ENCODE results near the gene MT1B.
"Not testable (repeated sequence)": the region's sequence is repeated elsewhere in the genome, so short reads cannot be mapped to it uniquely, and the experiment has no call there.

MT1B gene

DNA sequence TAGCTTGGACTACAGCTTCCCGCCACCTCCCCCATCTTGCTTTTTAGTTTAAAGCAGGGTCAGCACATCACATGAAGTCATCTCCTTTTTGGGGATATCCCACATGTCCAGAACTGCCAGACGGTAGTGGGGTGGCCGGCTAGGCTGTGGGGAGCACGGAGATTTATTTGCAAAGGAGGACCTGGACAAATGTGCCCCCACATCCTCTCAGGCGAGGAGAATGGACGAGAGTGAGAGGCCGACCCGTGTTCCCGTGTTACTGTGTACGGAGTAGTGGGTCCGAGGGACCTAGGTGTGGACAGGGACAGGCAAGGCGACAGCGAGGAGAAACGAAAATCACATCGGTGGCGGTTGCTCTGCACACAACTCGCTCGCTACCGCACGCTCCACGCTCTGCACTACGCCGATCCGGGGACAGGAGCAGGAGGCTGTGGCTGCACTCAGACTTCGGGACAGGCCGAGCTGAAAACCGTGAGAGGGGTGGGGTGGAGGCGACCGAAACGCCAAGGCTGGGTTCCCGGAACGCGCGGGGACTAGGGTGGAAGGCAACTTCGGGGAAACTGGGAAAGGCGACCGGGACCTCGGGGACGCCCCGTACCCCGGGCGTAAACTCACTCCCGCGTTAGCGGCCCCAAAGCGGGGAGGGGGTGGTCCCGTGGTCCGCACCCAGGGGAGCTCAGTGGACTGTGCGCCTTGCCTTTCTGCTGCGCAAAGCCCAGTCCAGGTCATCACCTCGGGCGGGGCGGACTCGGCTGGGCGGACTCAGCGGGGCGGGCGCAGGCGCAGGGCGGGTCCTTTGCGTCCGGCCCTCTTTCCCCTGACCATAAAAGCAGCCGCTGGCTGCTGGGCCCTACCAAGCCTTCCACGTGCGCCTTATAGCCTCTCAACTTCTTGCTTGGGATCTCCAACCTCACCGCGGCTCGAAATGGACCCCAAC is 13.6 kb upstream of the MT1B start, which contains the start of gene MT1A:
TSS of gene MT1A (plus strand) at position 853 of the 937 bp plus-strand sequence. CDS start at position 926, 73 bp downstream.
- no peak for DNase-seq (ENCODE audit: low spot score)

DNA sequence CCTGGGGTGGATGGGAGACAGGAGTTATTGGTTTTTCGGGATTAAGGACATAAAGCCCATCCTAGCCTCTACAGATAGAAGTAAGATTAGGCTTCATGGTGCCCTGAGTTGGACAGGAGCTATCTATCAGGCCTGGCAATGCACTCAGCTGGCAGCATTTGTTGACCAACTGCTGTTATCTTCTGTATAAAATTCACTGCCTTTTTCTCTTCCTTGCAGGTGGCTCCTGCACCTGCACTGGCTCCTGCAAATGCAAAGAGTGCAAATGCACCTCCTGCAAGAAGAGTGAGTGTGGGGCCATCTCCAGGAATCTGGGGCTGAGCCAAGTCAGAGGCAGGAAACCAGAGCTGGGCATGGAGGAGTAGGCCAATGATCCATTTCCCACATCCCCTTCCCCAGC is 12.6 kb upstream of the MT1B start:
- no peak for DNase-seq (ENCODE audit: low spot score)

DNA sequence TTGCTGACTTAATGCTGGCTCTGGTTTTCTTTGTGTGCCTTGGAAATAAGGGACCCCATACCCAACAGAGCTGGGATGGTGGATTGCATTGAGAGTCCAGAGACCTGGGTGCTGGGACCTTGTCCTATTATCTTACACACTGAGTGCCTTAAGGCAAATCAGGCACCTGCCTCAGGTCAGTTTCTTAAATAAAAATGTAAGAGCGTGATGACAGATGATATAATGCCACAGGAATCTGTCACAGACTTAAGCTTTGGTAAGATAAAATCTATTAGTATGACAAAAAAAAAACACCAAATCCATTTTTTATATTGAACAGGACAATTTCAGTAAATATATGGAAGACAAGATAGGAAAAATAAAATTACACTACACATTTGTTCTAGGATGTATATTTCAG is 11.6 kb upstream of the MT1B start:
- DNase-seq (ENCODE audit: low spot score): no peak

DNA sequence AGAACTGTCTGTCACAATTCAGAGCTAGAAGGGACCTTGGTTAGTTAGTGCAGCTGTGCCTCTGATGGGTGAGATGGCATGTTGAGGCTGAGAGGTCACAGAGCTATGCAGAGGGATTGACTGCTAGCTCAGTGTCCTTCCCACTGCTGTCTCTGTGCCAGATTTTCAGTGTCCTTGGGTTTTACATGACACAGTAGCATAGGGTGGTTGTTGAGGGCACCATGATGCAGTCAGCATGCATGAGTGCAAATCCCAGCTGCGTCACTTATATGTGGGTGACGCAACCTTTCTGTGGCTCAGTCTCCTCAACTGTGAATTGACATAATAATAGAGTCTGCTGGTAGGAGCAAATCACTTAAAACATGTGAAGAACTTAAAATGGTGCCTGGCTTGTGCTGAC is 10.5 kb upstream of the MT1B start:
- DNase-seq (ENCODE audit: low spot score): no peak

DNA sequence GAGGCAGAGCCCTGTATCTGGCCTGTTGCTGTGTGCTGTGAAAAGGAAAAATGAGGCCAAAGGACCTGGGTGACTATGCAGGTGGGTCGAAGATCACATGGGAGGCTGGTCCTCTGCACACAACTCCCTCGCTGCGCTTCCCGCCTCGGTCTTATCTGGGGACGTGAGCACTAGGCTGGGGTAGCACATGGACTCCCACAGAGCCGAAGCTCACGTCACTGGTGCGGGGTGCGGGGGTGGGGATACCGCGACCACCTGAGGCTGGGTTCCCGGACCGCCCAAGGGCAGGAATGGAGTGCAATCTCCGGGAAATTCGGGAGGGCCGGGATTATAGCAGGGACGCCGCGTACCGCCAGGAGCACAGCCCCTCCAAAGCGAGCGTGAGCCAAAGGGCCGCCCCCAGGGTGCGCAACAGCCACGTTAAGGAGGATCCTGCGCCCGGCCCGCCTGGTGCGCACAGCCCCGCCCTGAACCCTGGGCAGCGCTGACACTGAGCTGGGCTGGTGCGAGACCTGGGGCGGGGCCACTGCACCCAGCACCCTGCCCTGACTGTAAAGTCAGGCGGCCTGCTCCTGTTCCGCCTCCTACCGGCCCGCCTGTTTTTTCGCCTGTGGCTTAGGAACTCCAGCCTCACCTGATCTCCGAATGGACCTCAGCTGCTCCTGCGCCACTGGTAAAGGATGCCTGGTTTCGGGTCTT is 8.5 kb upstream of the MT1B start:
- DNase-seq (ENCODE audit: low spot score): no peak

DNA sequence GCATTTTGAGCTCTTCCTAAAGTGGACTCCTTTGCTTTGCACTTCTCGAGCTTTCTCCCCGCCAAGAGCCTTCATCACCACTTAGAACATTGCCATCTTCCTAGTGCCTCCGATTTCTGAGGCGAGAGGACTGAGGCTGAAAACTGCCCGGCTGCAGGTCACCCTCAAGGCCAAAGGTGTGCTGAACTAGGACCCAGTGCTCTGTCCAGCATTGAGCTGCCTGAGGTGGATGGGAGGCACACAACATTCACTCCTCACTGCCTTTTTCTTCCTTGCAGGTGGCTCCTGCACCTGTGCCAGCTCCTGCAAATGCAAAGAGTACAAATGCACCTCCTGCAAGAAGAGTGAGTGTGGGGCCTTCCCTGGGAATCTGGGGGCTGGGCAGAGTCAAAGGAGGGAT is 7.9 kb upstream of the MT1B start:
- DNase-seq (ENCODE audit: low spot score): no peak

DNA sequence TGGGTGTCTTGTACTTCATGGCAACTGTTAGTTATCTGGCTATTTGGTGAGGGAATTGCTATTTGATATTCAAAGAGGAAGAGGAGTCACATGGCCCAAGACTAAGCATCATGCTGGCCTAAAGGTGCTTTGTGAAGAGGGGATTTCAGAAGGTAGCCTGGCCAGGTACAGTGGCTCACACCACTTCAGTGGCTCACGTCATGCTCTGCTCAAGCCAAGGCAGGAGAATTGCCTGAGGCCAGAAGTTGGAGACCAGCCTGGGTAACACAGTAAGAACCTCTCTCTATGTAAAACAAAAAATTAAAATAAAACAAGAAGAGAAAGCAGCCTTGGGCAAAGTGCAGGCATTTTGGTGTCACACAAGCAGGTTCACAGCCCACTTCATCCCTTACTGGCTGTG is 6.4 kb upstream of the MT1B start:
- no peak for DNase-seq (ENCODE audit: low spot score)

DNA sequence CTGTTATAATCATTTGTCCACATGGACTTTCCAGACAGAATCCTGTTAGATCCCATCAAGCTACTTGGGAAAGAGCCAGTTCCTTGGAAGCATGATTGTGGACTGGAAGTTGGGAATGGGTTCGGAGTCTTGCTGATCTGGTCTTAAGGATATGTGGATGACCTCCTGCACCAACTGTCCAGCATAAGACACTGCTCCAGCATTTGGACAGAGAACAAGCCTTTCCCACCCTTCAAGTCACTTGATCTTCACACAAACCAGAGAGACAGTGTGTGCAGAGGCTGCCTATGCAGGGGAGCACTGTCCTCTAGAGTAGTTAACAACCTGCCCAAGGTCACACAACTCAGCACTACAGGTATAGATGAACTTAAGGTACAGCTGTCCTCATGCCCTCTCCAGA is 5.8 kb upstream of the MT1B start:
- DNase-seq (ENCODE audit: low spot score): no peak

DNA sequence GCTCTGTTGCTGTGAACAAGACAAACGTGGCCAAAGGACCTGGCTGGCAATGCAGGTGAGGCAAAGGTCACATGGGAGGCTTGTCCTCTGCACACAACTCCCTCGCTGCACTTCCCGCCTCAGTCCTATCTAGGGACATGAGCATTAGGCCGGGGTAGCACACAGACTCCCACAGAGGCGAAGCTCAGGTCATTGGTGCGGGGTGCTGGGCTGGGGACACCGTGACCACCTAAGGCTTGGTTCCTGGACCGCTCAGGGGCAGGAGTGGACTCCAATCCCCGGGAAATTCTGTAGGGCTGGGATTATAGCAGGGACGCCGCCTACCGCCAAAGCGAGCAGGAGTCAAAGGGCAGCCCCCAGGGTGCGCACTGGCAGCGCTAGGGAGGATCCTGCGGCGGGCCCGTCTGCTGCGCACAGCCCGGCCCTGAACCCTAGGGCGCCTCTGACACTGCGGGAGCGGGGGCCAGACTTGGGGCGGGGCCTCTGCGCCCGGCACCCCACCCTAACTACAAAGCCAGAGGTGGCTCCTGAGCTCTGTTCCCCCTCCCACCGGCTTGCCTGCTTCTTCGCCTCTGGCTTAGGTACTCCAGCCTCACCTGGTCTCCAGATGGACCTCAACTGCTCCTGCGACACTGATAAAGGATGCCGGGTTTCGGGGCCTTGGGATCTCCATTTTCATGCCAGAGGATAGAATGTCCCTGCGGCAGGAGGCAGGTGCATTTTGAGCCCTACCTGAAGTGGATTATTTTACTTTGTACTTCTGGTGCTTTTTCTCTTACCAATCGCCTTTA is 3.9 kb upstream of the MT1B start:
- no peak for DNase-seq (ENCODE audit: low spot score)

DNA sequence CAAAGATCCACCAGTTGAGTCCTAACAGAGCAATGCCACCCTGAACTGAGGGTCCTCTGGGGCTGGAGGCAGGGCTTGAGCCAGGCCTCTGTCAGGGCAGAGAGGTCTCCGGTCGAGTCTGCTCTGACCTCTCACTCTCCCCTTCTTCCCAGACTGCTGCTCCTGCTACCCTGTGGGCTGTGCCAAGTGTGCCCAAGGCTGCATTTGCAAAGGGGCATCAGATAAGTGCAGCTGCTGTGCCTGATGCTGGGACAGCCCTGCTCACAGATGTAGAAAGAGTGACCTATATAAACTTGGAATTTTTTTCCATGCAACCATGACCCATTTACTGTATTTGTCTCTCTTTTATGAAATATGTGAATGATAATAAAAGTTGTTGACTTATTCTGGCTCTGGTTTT is 2.4 kb upstream of the MT1B start:
- no peak for DNase-seq (ENCODE audit: low spot score)

DNA sequence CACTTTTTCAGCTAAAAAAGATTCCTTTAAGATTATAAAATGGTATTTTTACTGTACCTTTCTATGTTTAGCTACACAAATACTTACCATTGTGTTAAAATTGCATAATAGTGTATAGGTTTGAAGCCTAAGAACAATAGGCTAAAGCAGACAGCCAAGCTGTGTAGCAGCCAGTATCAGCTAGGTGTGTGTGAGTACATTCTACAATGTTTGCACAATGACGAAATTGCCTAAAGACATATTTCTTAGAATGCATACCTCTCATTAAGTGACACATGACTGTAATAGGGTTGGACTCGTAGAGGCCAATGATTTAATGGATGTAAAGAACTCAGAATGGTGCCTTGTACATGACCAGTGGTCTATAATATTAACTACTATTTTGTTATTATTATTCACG is 1.9 kb upstream of the MT1B start:
- DNase-seq (ENCODE audit: low spot score): no peak

DNA sequence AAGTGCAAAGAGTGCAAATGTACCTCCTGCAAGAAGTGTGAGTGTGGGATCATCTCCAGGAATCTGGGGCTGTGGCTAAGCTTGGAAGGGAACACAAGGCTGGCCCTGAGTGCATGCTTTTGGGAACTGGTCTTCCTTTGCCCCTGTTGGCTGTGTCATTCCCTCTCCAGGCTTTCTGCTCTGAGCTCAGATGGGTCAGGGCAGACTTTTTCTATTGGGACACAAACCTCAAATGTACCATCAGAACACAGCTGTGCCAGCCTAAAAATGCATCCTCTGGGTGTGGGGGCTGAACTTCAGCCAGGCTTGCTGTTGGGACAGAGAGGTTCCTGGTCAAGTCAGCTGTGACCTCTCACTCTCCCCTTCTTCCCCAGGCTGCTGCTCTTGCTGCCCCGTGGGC is 914 bp downstream of the MT1B start:
- DNase-seq (ENCODE audit: low spot score): no peak

DNA sequence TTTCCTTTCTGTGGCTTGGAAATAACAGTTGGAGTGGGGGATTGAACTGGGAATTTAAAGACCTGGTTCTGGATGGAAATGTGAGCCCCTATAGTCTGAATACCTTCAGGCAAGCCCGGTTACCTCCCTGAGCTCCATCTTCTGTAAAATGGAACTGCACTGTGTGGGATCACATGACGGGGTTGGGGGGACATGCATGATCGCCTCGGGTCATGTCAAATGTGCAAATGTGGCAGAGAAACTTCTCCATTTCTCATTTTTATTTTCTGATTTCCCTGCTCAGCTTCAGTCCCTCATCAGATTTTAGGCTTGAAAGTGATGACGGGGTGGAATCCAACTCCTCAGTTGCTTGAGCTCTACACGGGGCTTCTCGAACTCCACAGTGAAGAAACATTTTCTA is 1.5 kb downstream of the MT1B start:
- DNase-seq (ENCODE audit: low spot score): no peak

DNA sequence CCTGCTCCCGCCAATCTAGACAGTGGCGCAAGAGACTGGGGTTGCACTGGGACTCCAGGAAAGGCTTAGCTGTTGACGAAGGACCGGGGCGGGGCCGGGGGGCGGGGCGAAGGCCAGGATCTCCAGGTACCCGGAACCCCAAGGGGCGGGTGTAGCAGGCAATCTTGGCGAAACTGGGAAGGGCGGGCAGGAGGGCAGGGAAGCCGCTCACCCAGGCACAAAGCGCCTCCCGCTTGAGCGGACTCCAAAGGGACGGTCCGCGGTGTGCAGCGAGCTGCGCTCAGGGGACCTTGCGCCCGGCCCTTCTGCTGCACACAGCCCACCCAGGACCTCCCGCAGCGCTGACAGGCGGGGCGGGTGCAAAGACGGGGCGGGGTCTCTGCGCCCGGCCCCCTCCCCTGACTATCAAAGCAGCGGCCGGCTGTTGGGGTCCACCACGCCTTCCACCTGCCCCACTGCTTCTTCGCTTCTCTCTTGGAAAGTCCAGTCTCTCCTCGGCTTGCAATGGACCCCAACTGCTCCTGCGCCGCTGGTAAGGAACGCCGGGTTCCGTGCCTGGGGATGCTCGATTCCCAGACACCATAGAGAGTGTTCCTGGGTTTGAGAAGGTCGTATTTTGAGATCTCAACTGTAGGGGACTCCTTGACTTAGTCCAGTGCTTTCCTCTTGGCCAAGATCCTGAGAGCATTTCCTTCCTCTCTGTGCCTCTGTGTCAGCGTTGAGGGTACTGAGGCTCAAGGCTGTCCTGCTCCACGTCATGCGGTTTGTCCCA is 6.1 kb downstream of the MT1B start, which contains the start of gene MT1F:
TSS of gene MT1F (plus strand) at position 405 of the 772 bp plus-strand sequence. CDS start at position 505, 100 bp downstream.
- DNase-seq (ENCODE audit: low spot score): peak; percentile 55

DNA sequence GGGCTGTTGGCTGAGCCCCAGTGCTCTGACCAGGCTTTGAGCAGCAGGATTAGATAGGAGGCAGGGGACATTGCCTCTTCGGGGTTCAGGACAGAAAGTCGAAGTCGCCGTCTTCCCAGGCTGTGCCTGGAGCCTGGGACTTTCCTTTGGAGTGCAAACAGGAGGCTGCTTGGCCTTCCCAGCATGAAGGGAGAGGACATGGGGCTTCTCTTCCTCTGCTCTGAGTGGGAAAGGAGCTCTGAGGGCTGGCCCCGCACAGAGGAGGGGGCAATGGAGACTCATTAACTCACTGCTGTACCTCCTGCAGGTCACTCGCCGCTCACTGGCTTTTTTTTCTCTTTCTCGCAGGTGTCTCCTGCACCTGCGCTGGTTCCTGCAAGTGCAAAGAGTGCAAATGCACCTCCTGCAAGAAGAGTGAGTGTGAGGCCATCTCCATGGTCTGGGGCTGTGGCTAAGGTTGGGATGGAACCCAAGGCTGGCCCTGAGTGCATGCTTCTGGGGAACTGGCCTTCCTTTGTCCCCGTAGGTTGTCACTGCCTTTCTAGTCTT is 6.7 kb downstream of the MT1B start:
- no peak for DNase-seq (ENCODE audit: low spot score)

DNA sequence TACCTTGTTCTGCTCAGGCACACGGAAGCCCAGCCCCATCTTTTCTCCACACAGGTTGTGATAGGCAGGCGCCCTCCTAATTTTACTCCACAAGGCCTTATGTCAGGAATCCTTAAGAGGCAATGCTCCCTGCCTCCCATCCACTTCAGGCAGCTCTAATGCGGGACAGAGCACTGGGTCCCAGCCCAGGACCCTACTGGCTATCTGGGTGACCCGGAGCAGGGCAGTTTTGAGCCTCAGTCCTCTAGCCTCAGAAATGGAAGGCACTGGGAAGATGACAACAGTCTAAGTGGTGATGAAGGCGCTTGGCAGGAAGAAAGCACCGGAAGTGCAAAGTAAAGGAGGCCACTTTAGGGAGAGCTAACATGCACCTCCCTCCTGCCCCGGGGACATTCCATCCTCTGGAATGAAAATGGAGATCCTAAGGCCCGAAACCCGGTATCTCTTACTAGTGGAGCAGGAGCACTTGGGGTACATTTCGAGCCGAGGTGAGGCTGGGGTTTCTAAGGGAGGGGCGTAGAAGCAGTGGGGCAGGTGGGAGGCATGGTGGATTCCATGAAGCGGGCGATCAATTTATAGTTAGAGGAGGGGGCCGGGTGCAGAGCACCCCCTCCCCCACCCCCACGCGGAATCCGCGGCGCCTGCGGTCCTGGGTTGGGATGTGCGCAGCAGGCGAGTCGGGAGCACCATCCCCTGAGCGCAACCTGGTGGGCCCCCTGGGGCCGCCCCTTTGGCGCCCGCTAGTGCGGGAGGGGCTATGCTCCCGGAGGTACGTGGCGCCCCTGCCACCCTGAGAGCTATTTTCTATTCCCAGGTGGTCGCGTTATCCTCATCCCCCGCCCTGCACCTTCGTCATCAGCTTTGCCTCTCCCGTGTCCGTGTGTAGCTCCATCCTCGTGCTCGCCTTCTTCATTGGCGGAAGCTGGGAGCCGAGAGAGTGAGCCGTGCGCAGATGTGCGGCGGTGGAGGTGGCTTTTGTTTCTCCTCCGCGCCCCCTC is 11.0 kb downstream of the MT1B start:
- DNase-seq (ENCODE audit: low spot score): no peak

DNA sequence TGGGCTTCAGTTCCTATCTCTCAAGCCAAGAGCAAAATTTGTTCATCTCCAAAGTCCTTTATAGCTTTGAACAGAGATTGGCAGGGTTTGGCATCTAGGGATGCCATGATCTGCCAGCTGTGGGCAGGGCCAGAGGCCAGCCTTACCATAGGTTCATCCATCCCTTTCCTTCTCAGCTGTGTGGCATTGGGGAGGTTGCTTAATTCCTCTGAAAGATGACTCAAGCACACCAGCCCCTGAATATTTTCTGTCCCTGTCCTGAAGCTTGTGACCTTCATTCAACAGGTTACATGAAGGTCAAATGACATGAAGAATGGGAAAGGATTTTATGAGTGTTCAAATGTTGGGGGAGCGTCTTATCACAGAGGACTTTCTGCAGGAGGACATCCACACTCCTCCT is 12.8 kb downstream of the MT1B start:
- DNase-seq (ENCODE audit: low spot score): no peak

DNA sequence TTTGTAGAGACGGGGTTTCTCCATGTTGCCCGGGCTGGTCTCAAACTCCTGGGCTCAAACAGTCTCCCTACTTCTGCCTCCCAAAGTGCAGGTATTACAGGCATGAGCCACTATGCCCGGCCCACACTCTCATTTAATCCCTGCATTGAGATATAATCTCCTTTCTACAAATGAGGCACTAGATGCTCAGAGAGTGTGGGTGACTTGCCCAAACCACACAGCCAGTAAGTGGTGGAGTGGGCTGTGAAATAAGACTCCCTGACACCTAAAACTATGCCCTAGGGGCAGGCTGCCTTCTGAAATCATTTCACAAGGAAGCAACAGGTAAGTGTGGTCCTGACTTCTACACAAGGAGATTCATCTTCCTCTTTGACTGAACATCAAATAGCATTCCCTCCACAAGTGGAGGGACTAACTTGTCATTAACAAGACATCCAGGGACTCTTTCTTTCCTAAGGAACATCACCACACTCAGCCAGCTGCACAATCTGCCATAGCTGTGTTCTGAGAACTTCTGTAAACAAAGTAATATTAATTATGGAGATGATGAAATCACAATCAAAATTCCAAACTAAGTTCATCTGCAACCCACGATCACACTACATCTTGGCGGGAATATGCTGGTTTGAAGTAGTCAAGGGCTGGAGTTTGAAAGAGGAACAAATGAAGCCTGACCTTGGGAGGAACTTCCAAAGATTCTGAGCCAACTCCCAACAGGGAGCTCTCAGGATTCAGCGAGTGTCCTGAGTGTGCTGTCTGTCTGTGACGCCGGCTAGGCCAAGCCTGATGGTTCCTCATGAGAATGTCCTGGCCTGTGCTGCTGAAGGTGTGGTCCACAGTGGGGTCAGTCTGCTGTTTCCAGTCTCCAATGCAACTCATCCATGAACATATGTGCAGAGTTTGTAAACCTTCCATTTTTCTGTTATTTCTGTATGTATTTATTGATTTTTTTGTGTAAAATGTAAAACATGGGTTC is 13.9 kb downstream of the MT1B start:
- DNase-seq (ENCODE audit: low spot score): not testable (repeated sequence)

Measured in globus pallidus (tissue), 1 donor.